ENCODE data around the gene S100A2.

The S100A2 gene

DNA sequence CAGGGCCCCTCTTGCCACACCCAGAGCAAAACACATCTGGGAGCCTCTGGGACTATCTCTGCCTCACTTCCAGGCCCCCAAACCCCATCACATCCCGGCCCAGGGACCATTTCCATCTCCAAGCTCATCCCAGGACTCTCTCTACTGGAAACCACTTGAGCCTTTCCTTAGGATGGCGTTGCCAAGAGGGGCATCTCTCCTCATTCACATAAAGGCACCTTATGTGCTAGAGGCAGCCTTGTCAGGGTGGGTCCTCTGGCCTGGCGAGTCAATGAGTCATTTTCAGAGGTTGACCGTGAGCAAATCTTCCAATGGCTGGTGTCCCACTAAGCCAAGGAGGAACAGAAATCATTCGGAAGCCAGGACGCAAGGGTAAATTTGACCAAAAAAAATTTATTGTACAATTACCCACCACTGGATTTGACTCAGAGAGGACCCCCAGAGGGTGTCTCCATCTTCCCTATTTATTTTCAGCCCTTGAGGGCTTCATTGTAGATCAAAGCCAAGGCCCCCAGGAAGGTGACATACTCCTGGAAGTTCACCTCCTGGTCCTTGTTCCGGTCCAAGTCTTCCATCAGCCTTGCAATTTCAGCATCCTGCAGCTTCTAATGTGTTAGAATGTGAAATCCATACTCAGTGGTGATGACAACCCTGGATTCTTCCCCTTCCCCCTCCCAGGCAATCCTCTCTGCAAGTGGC, 31.3 kb downstream of the S100A2 start:
- TF ChIP-seq, protein P1, sequence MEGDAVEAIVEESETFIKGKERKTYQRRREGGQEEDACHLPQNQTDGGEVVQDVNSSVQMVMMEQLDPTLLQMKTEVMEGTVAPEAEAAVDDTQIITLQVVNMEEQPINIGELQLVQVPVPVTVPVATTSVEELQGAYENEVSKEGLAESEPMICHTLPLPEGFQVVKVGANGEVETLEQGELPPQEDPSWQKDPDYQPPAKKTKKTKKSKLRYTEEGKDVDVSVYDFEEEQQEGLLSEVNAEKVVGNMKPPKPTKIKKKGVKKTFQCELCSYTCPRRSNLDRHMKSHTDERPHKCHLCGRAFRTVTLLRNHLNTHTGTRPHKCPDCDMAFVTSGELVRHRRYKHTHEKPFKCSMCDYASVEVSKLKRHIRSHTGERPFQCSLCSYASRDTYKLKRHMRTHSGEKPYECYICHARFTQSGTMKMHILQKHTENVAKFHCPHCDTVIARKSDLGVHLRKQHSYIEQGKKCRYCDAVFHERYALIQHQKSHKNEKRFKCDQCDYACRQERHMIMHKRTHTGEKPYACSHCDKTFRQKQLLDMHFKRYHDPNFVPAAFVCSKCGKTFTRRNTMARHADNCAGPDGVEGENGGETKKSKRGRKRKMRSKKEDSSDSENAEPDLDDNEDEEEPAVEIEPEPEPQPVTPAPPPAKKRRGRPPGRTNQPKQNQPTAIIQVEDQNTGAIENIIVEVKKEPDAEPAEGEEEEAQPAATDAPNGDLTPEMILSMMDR (IDR thresholded peaks at IDR 0.05; ENCODE audit: borderline replicate concordance, control extremely low read depth, extremely low read depth, insufficient read depth, missing control alignments): no peak
- no peak for DNase-seq (ENCODE audit: low spot score)
- in situ Hi-C loops (cut with MboI; ENCODE audit: low sequenced_read_pairs, unreplicated experiment): no loop called here

DNA sequence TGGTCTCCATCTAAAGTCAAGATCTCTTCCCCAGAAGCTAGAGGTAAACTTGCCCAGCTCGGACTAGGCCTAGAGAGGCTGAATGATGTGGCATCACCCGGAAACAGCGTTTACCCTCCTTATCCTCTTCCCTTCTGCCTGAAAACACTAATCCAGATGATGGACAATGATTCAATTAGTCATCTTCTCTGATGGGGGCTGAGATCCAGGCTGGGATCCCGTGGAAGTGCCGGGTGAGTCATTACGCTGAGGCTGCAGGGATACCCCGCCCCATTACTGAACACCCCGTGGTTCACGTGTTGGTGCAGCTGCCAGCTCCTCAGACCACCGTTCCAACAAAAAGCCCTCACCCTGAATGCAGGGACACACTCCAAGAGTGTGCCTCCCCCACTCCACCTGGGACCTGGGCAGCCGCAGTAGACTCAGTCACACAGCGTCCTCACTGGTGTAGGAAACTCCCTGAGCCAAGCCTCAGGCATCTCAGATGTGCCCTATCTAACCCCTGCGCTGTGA, 31.9 kb downstream of the S100A2 start:
- in situ Hi-C loops (cut with MboI; ENCODE audit: low sequenced_read_pairs, unreplicated experiment): no loop called here
- DNase-seq (ENCODE audit: low spot score): no peak
- TF ChIP-seq, protein P1 (IDR thresholded peaks at IDR 0.05; ENCODE audit: borderline replicate concordance, control extremely low read depth, extremely low read depth, insufficient read depth, missing control alignments): no peak

DNA sequence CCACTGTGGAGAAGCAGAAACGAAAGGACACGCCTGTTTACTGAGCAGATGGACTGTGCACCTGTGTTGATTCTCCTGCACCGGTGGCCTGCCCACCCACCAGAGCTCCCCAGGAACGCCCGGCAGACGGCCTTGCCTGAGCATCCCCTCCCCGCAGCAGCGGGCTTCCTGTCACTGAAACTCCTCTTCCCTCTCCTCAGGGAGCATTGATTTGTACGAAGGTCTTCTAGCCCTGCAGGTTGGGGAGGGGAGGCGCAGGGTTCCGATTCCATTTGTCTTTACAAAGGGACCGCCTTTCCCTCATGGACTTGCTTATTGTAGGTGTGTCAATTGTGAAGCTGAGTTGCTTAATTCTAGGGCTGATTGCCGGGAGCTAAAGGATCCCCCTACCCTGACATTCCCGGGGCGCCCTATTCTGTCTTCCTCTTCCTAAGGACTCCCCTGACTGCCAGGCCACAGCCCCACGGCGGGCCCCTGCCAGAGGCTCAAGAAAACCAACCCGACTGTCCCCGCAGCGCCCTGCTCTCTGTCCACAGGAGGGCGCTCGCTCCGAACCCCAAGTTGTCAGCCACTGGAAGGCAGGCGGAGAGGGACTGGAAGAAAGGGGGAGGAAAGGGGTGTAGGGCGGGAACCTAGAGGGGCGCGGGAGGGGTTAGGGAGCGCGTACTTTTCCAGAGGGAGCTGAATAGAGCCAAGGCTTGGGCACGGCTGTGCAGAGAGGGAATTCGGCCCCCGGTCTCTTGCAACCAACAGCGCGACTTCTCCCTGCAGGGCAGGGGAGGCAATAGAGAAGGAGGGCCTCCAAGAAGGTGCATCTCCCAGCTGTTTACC, 32.7 kb downstream of the S100A2 start:
- in situ Hi-C loops (cut with MboI; ENCODE audit: low sequenced_read_pairs, unreplicated experiment): no loop called here
- DNase-seq (ENCODE audit: low spot score): peak; percentile 87
- TF ChIP-seq, protein P1 (IDR thresholded peaks at IDR 0.05; ENCODE audit: borderline replicate concordance, control extremely low read depth, extremely low read depth, insufficient read depth, missing control alignments): peak; percentile 89

DNA sequence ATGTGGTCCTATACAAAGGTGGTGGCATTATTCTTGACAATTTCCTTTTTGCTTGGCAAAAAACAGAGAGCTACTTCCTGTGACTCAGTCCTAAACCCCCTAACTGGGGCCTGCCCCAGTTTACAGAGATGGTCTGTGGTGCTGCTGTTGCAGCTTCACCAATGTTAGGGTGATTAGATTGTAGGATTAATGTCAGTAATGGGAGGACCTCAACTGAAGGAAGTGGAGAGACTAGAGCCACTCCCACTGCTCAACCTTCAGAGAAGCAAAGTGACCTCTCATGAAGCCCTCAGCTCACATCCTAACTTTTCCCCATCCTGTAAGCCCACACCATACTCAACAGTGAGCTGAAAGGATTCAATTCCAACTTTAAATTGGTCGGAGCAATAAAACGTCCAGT, 33.5 kb downstream of the S100A2 start:
- in situ Hi-C loops (cut with MboI; ENCODE audit: low sequenced_read_pairs, unreplicated experiment): no loop called here
- TF ChIP-seq, protein P1 (IDR thresholded peaks at IDR 0.05; ENCODE audit: borderline replicate concordance, control extremely low read depth, extremely low read depth, insufficient read depth, missing control alignments): no peak
- no peak for DNase-seq (ENCODE audit: low spot score)

DNA sequence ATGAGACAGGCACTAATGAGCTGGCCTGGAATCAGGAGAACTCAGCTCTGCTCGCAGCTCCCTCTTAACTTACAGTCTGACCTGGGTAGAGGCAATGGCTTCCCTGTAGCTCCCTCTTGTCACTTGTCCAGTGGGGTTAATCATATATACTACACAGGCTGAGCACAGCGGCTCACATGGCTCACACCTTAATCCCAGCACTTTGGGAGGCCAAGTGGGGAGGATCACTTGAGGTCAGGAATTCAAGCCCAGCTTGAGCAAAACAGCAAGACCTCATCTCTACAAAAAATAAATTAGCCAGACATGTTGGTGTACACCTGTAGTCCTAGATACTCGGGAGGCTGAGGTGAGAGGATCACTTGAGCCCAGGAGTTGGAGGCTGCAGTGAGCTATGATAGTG, 34.0 kb downstream of the S100A2 start:
- TF ChIP-seq, protein P1 (IDR thresholded peaks at IDR 0.05; ENCODE audit: borderline replicate concordance, control extremely low read depth, extremely low read depth, insufficient read depth, missing control alignments): no peak
- in situ Hi-C loops (cut with MboI; ENCODE audit: low sequenced_read_pairs, unreplicated experiment): no loop called here
- no peak for DNase-seq (ENCODE audit: low spot score)

DNA sequence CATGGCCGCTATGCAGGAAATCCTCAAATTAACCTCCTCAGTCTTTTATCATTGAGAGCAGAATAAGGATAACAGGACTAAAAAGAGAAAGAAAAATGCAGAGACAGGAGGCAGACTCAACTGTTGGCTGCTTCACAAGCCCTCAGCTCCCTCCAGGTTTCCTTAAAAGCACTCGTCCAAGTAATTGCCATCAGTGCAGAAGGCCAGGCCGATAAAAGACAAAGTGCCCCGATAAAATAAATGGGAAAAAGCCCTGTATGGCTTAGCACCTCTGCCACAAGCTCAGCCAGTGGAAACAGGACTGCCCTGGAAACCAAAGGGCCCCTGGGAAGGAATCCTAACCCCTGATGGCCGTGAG, 38.0 kb downstream of the S100A2 start:
- no peak for DNase-seq (ENCODE audit: low spot score)
- in situ Hi-C loops (cut with MboI; ENCODE audit: low sequenced_read_pairs, unreplicated experiment): no loop called here
- TF ChIP-seq, protein P1 (IDR thresholded peaks at IDR 0.05; ENCODE audit: borderline replicate concordance, control extremely low read depth, extremely low read depth, insufficient read depth, missing control alignments): no peak
